Panc1 (cell line): ENCODE results near the gene SECTM1. TPM values are rescaled to one million over a fixed set of nuclear protein-coding genes. Genes with fewer than 3 reads are reported as not detected.

Source experiments
- ATAC-seq: fragments of 200-7000 bp; cut with Tn5 transposase; 2 replicates; pipeline ENCODE4 v1.9.1; 2020; ENCODE audit warnings: mild to moderate bottlenecking, moderate library complexity
- BruUV-seq: library from RNA; stranded (reverse); fragments of 400-500 nt; replicated peaks from 2 replicates; lab custom pipeline; 2021; lab: Mats Ljungman, UMichigan
- CTCF ChIA-PET: fragments of 300-600 bp; sonication (Branson Sonifier 250); formaldehyde crosslinking; loops from one replicate; lab custom pipeline; 2022; ENCODE audit warnings: antibody characterized with exemption; lab: Charles Lee
- POLR2A ChIA-PET: fragments of 300-600 bp; sonication (Branson Sonifier 250); formaldehyde crosslinking; loops from one replicate; lab custom pipeline; 2022; ENCODE audit warnings: antibody characterized with exemption; lab: Charles Lee
- DNase-seq: peaks from one replicate; pipeline ENCODE4 v3.0.0-alpha.2; 2010; ENCODE audit warnings: low read depth, low spot score
- H3K27ac ChIP-seq: 2 replicates; pipeline ENCODE4 v1.5.1; 2011; ENCODE audit warnings: mild to moderate bottlenecking, low read length, inconsistent platforms
- H3K27me3 ChIP-seq: fragments of 200-500 bp; sonication (Bioruptor generic); 2 replicates; pipeline ENCODE4 v1.6.0; 2014; ENCODE audit warnings: low read length, inconsistent platforms; ENCODE audit not compliant: control insufficient read depth, insufficient read depth
- H3K36me3 ChIP-seq: fragments of 200-500 bp; sonication (Bioruptor generic); 2 replicates; pipeline ENCODE4 v1.5.1; 2014; ENCODE audit warnings: inconsistent platforms, mild to moderate bottlenecking, low read length, moderate library complexity; ENCODE audit not compliant: control insufficient read depth, insufficient read depth
- H3K4me1 ChIP-seq: 2 replicates; pipeline ENCODE4 v1.5.1; 2011; ENCODE audit warnings: inconsistent platforms, mild to moderate bottlenecking, low read length, moderate library complexity; ENCODE audit not compliant: control insufficient read depth, insufficient read depth
- H3K4me3 ChIP-seq, 2 experiments: 2 replicates each; pipeline ENCODE4 v1.5.1; 2011 to 2012; ENCODE audit warnings: low read depth in 2 of 2, low read length in 2 of 2, mild to moderate bottlenecking in 2 of 2, inconsistent platforms in 1 of 2, moderate library complexity in 1 of 2
- H3K9me3 ChIP-seq: fragments of 200-500 bp; sonication (Bioruptor generic); 2 replicates; pipeline ENCODE4 v1.5.1; 2014; ENCODE audit warnings: low read depth, mild to moderate bottlenecking, inconsistent platforms, low read length, moderate library complexity; ENCODE audit not compliant: control insufficient read depth, insufficient read depth
- POLR2AphosphoS5 ChIP-seq: IDR thresholded peaks from 2 replicates; pipeline ENCODE4 v1.6.1; 2012; ENCODE audit warnings: mild to moderate bottlenecking, low read depth, low read length, moderate library complexity
- SIN3A ChIP-seq: IDR thresholded peaks from 2 replicates; pipeline ENCODE4 v1.6.1; 2012; ENCODE audit warnings: low read depth, mild to moderate bottlenecking, low read length, moderate library complexity, borderline replicate concordance; ENCODE audit not compliant: insufficient read depth
- TCF7L2 ChIP-seq: IDR thresholded peaks from 2 replicates; pipeline ENCODE4 v1.6.1; 2011; ENCODE audit warnings: mild to moderate bottlenecking, low read depth, low read length, inconsistent platforms
- in situ Hi-C: cut with HindIII; loops from 2 replicates; pipeline ENCODE4 v1.10.0; 2016; ENCODE audit warnings: low sequenced_read_pairs, low pct_unique_long_range_greater_than_20kb
- intact Hi-C: fragments of 100-400 bp; cut with micrococcal nuclease; formaldehyde crosslinking; loops from one replicate; pipeline ENCODE4 v1.10.0; 2022; ENCODE audit not compliant: unreplicated experiment
- total RNA-seq: library from RNA; stranded (reverse); gene quantifications from one replicate; pipeline ENCODE4 v1.2.1, GENCODE V29; 2021; ENCODE audit not compliant: unreplicated experiment
- TF ChIP-seq, protein P1 (sequence below), 2 experiments: IDR thresholded peaks; 2 replicates each; pipeline ENCODE4 v1.6.1; 2011 to 2012; ENCODE audit warnings: low read depth in 2 of 2, control low read depth in 1 of 2, low read length in 1 of 2, mild to moderate bottlenecking in 1 of 2, moderate library complexity in 1 of 2; ENCODE audit not compliant: insufficient read depth in 1 of 2
- TF ChIP-seq, protein P2 (sequence below): fragments of 450-650 bp; IDR thresholded peaks from 2 replicates; pipeline ENCODE4 v1.5.1; 2017; ENCODE audit warnings: mild to moderate bottlenecking

The SECTM1 gene
- total RNA-seq, 1 experiment from 2014 or later, result 5.4 TPM

DNA sequence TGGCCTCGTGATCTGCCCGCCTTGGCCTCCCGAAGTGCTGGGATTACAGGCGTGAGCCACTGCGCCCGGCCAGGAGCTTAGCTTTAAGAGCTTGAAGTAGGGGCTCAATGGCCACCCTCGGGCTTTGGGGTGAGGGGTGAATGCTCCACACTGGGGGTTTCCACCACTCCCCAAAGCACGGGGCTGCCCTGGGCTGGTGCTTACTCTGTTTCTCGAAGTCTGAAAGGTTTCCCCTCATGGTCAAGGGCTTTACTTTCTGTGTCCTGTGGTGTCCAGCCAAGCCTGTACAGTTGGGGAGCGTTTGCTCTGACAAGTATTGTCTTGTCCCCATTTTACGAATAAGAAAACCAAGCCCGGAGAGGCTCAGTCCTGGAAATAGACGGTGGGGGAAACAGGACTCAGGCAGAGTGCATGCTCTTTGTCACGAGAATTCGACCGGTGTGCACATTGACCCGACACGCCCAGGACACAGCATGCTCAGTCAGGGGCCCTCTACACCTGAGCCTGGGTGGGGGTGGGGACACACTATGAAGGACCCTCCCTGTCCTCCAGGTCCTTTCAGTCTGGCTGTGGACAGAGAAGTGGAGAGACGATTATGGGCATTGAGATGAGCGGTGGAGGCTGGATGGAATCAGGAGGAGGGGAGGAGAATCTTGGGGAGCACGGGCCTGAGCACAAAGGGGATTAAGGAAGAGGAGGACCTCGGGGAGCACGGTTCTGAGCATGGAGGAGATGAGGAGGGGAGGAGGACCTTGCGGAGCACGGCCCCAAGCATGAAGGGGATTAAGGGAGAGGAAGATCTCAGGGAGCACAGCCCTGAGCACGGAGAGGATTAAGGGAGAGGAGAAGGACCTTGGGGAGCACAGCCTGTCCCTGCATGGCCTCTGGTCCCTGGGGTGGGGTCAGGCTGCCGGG lies 23.7 kb downstream of the SECTM1 start:
- ATAC-seq (0 out of 2 replicates have a peak, but pooled peaks have one; percentile 10), DNase-seq (no peak)
- no TSS peak for BruUV-seq
- Histone ChIP-seq H3K4me1 (no peaks in the 10 kb centered on the region), H3K36me3 (no peaks in the 10 kb centered on the region), H3K9me3 (no peaks in the 10 kb centered on the region), H3K4me3 (no peak overlapping the region), H3K27ac (no peak overlapping the region), H3K27me3 (no peaks in the 10 kb centered on the region)
- no peak for TF ChIP-seq POLR2AphosphoS5
- no peak for TF ChIP-seq SIN3A
- no peak for TF ChIP-seq TCF7L2
- TF ChIP-seq, protein P1, sequence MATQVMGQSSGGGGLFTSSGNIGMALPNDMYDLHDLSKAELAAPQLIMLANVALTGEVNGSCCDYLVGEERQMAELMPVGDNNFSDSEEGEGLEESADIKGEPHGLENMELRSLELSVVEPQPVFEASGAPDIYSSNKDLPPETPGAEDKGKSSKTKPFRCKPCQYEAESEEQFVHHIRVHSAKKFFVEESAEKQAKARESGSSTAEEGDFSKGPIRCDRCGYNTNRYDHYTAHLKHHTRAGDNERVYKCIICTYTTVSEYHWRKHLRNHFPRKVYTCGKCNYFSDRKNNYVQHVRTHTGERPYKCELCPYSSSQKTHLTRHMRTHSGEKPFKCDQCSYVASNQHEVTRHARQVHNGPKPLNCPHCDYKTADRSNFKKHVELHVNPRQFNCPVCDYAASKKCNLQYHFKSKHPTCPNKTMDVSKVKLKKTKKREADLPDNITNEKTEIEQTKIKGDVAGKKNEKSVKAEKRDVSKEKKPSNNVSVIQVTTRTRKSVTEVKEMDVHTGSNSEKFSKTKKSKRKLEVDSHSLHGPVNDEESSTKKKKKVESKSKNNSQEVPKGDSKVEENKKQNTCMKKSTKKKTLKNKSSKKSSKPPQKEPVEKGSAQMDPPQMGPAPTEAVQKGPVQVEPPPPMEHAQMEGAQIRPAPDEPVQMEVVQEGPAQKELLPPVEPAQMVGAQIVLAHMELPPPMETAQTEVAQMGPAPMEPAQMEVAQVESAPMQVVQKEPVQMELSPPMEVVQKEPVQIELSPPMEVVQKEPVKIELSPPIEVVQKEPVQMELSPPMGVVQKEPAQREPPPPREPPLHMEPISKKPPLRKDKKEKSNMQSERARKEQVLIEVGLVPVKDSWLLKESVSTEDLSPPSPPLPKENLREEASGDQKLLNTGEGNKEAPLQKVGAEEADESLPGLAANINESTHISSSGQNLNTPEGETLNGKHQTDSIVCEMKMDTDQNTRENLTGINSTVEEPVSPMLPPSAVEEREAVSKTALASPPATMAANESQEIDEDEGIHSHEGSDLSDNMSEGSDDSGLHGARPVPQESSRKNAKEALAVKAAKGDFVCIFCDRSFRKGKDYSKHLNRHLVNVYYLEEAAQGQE (IDR thresholded peaks at IDR 0.05; ENCODE audit: insufficient read depth in 1 of 2, low read depth in 2 of 2, low read length in 1 of 2), result no peak
- TF ChIP-seq, protein P2, sequence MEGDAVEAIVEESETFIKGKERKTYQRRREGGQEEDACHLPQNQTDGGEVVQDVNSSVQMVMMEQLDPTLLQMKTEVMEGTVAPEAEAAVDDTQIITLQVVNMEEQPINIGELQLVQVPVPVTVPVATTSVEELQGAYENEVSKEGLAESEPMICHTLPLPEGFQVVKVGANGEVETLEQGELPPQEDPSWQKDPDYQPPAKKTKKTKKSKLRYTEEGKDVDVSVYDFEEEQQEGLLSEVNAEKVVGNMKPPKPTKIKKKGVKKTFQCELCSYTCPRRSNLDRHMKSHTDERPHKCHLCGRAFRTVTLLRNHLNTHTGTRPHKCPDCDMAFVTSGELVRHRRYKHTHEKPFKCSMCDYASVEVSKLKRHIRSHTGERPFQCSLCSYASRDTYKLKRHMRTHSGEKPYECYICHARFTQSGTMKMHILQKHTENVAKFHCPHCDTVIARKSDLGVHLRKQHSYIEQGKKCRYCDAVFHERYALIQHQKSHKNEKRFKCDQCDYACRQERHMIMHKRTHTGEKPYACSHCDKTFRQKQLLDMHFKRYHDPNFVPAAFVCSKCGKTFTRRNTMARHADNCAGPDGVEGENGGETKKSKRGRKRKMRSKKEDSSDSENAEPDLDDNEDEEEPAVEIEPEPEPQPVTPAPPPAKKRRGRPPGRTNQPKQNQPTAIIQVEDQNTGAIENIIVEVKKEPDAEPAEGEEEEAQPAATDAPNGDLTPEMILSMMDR, result no peak
- intact Hi-C loops (no loop called here), in situ Hi-C loops (no loop called here)
- CTCF ChIA-PET, result no interaction called here
- POLR2A ChIA-PET, result no interaction called here

DNA sequence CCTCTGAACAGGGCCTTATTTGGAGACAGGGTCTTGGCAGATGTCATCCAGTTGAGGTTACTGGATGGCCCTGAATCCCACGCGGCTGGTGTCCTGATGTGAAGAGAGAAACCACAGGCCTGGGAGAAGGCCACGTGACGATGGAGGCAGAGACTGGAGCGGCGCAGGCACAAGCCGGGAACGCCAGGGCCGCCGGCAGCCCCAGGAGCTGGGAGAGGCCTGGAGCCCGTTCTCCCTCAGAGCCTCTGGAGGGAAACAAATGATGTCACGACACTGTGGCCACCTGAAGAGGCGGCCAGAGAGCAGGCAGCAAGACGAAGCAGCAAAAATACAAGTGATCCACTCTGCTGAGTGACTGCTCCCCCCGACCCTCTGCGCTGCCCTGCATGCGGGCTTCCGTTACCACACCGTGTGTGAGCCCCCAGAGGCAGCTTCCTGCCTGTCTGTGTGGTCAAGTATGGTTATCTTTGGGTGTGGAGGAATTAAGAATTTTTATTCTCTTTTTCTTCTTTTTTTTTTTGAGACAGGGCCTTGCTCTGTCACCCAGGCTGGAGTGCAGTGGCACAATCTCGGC lies 27.8 kb downstream of the SECTM1 start:
- in situ Hi-C loops, result no loop called here

More for the DNA sequence above, 27.8 kb downstream of the SECTM1 start:
- ChIA-PET CTCF (no interaction called here), POLR2A (interaction anchor here (0.6 kb wide), 1 partner anchor 111 kb away, joined by 4 read pairs; no protein-coding TSS in a partner anchor)
- intact Hi-C loops, result no loop called here
- no peaks in the 10 kb centered on the region for H3K27me3 ChIP-seq
- no TSS peak for BruUV-seq
- TF ChIP-seq POLR2AphosphoS5, result no peak
- no peak for TF ChIP-seq TCF7L2
- TF ChIP-seq, protein P2, result no peak
- TF ChIP-seq SIN3A, result no peak
- TF ChIP-seq, protein P1 (IDR thresholded peaks at IDR 0.05; ENCODE audit: insufficient read depth in 1 of 2, low read depth in 2 of 2, low read length in 1 of 2), result no peak
- peaks cover 14% of the 10 kb centered on the region for H3K4me1 ChIP-seq
- no peak overlapping the region for H3K4me3 ChIP-seq
- no peak for DNase-seq
- H3K27ac ChIP-seq, result no peak overlapping the region
- no peaks in the 10 kb centered on the region for H3K9me3 ChIP-seq
- H3K36me3 ChIP-seq, result no peaks in the 10 kb centered on the region
- ATAC-seq, result no peak
